ENCODE results near the gene RGS9.

RGS9 gene

DNA sequence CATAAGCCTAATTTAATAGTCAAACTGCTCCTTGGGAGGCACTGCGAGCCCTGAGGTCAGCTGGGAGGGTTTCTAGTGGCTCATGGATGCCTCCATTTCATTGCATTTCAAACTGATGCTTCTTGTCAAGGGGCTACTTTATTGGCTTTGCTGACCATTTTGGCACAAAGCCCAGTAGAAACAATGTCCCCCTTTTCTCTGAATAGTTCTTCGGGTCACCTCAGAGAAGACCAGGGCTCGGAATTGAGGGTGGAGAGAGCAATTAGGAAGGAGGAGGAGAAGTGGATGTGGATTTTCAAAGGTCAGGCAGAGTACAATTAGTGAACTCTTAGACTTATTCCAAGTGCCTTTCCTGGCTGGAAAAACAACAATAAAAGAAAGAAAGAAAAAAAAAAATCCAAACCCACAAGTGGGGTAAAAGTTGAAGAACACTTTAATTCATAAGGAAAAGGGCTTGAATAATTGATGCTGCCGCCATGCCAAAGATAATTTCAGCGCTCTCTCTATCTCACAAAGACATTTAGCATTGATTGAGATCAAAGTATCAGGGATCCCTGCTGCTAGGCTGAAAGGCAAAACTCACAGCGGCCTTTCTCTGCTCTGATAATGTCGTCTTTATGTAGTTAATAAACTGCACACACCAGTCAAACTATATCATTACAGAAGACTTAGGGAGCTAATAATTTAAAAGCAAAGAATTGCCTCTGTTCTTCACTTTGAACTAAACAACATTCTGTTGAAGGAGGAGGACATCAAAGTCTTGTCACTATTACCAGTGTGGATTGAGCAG, 122.7 kb downstream of the RGS9 start:
- no peak for DNase-seq
- Mint-ChIP-seq H3K4me3 (no peak overlapping the region), H3K27ac (no peak overlapping the region), H3K27me3 (peaks cover 26 to 28% of the 10 kb centered on the region in 2 donors), H3K36me3 (ENCODE audit: insufficient read depth) (no peaks in the 10 kb centered on the region), H3K4me1 (ENCODE audit: low read depth in 2 of 2) (peaks cover 4 to 10% of the 10 kb centered on the region in 2 donors), H3K9me3 (peaks cover 0 to 6% of the 10 kb centered on the region in 2 donors)
- ATAC-seq (replicated peaks), result no peak

DNA sequence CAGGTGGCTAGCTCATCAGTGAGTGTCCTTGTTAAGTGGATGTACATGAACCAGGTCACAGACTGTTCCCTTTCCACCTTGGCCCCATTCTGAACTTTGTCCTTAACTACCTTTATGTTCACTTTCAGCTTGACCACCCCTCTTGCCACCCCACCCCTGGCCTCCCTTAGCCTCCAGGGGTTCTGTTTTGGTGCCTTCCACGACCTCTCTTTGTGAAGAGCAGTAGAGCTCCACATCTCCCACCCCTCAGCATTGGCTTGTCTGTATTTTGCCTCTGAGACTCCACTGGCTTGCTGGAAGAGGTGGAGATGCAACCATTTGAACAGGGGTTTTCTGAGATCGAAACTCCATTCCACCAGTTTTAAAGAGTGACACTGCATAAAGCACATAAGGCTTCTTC, 123.5 kb downstream of the RGS9 start:
- DNase-seq, result no peak
- Mint-ChIP-seq H3K27ac (no peak overlapping the region), H3K4me3 (no peak overlapping the region), H3K4me1 (ENCODE audit: low read depth in 2 of 2) (peaks cover 6 to 14% of the 10 kb centered on the region in 2 donors), H3K27me3 (peaks cover 26 to 28% of the 10 kb centered on the region in 2 donors), H3K9me3 (peaks cover 0 to 6% of the 10 kb centered on the region in 2 donors), H3K36me3 (ENCODE audit: insufficient read depth) (no peaks in the 10 kb centered on the region)
- ATAC-seq (replicated peaks), result no peak

DNA sequence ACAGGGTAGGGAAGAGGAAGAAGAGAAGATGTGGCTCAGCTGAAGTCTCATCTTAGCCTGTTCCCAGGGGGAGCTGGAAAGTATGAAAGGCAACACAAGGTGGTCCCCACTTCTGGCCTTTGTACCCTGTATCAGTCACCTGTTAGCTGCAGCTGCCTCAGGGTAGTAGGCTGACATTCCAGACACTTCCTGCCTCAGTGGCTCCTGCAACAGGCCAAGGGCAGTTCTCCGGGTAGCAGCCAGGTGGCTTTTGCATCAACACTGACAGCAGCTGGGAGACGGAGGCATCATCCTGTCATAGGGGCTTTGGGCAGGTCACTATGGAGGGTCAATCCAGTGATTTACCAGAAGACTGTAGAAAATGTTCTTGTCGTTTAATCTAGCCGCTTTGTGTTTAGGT, 124.0 kb downstream of the RGS9 start:
- Mint-ChIP-seq H3K4me3 (no peak overlapping the region), H3K27me3 (peaks cover 25 to 27% of the 10 kb centered on the region in 2 donors), H3K27ac (no peak overlapping the region), H3K4me1 (ENCODE audit: low read depth in 2 of 2) (peaks cover 8 to 17% of the 10 kb centered on the region in 2 donors), H3K36me3 (ENCODE audit: insufficient read depth) (no peaks in the 10 kb centered on the region), H3K9me3 (peaks cover 0 to 4% of the 10 kb centered on the region in 2 donors)
- DNase-seq, result no peak
- ATAC-seq (replicated peaks), result no peak

DNA sequence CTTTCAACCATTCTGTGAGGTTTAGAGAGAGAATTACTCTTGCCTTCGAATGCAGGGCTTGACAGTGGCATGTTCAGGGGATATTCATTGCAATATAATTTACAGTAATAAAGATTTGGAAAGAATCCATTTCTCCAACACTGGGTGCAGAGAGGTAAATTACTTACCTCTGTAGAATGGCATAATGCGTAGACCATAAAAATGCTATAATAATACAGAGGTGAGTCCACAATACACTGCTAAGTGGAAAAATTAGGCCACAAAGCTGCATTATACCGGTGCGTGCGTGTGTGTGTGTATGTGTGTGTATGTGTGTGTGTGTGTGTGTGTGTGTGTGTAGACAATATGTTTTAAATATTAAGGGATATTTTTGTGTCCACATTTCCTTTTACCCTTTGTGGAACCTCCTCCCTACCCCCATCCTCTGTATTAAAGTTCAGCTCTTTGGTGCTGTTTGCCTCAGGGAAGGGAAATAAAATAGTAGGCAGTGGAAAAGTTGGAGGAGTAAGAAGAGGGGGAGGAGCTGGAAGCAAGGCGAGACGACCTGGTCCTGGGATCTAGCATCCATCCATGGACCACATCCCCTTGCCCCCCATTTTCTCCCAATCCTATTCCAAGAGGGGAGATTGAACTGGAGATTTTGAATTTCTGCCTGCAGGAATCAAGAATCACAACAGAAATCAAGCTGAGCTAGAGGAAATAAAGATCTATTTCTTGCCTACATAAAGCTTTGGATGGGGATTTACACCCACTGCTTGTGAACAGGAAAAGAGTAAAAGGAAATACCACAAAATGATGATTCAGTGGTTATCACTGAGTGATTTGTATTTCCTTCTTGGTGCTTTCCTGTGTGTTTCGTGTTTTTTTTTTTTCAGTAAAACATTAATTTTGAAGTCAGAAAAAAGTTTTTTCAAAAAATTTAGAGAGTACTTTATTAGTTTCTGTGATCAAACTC, 124.8 kb downstream of the RGS9 start:
- Mint-ChIP-seq H3K4me3 (no peak overlapping the region), H3K36me3 (ENCODE audit: insufficient read depth) (no peaks in the 10 kb centered on the region), H3K27ac (peak overlapping the region in 1 of 2 donors; percentile 26), H3K27me3 (peaks cover 20 to 21% of the 10 kb centered on the region in 2 donors), H3K4me1 (ENCODE audit: low read depth in 2 of 2) (peaks cover 8 to 17% of the 10 kb centered on the region in 2 donors), H3K9me3 (no peaks in the 10 kb centered on the region)
- DNase-seq, result no peak
- ATAC-seq (replicated peaks), result peak; percentile 61

DNA sequence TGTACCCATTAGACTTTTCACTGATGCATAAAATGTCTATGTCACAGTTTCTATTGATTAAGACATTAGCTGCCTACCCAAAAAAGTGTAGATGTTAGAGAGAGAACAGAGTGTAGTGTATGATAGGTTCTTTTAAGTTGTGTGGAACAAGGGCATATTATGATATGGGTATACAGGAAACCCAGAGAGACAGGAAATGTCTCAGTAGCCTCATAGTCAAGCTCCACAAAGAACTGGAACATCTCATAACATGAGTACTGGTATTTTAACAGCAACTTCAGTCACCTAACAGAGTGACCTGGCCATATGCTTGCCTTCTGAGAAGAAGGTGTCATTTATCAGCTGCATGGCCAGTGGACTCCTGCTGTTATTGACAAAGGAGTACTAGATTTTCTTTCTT, 128.1 kb downstream of the RGS9 start:
- Mint-ChIP-seq H3K36me3 (ENCODE audit: insufficient read depth) (no peaks in the 10 kb centered on the region), H3K4me3 (no peak overlapping the region), H3K9me3 (no peaks in the 10 kb centered on the region), H3K4me1 (ENCODE audit: low read depth in 2 of 2) (peaks cover 8 to 17% of the 10 kb centered on the region in 2 donors), H3K27ac (no peak overlapping the region), H3K27me3 (peaks cover 0 to 4% of the 10 kb centered on the region in 2 donors)
- DNase-seq (no peak), ATAC-seq (replicated peaks) (no peak)

DNA sequence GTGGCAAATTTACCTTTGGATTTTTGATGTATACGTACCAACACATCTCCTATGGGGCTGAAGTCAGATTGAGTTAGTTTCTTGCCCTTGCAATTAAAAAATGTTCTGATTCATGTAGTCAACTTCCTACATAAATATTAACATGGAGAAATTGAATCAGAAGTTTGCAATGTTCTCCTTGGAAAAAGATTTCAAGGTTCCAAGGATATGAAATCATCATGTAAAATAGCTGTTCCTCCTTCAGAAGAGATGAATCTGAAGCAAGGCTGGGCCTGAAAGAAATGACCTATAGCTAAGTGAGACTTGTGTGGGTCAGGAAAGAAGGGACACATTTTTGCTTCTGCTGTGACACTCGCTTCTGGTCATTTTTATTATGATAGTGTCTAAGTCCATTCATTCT, 131.7 kb downstream of the RGS9 start:
- Mint-ChIP-seq H3K27ac (no peak overlapping the region), H3K36me3 (ENCODE audit: insufficient read depth) (no peaks in the 10 kb centered on the region), H3K9me3 (no peaks in the 10 kb centered on the region), H3K27me3 (peaks cover 5 to 10% of the 10 kb centered on the region in 2 donors), H3K4me3 (no peak overlapping the region), H3K4me1 (ENCODE audit: low read depth in 2 of 2) (peaks cover 4 to 7% of the 10 kb centered on the region in 2 donors)
- no peak for ATAC-seq (replicated peaks)
- DNase-seq, result no peak

DNA sequence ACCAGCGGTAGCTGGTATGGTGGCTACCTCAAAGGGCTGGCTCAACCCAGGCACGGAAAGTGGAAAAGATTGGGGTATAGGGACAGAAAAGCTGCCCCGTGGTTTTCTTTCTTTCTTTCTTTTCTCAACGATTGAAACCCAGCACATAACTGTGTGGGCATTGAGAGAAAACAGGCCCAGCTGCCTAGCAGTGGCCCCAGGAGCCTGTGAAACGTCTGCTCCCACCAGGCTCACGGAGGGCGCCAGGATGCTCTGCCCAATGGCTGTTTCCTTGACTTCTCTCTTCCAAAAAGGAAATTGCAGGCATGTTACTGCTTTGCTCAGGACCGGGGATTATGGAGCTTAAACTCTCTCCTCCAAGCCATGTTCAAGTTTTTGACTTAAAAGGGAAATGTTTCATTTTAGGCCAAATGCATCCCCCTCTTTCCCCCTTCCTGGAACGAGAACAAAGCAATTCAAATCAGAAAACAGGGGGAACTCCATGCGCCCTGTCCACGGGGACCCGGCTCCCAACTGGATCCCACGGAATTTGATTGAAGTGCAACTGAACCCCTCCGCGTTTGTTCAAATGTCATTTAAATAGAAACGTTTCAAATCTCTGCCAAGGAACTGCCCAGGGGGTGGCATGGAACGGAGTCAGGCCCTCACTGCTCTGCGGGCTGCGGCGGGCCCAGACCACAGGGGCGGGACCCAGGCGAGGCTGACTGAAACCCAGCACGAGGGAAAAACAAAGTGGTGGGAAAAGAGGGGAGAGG, 133.5 kb downstream of the RGS9 start:
- no peak for DNase-seq
- Mint-ChIP-seq H3K27me3 (peaks cover 10 to 14% of the 10 kb centered on the region in 2 donors), H3K27ac (no peak overlapping the region), H3K4me3 (no peak overlapping the region), H3K36me3 (ENCODE audit: insufficient read depth) (no peaks in the 10 kb centered on the region), H3K9me3 (no peaks in the 10 kb centered on the region), H3K4me1 (ENCODE audit: low read depth in 2 of 2) (peaks cover 2 to 3% of the 10 kb centered on the region in 2 donors)
- ATAC-seq (replicated peaks), result no peak

DNA sequence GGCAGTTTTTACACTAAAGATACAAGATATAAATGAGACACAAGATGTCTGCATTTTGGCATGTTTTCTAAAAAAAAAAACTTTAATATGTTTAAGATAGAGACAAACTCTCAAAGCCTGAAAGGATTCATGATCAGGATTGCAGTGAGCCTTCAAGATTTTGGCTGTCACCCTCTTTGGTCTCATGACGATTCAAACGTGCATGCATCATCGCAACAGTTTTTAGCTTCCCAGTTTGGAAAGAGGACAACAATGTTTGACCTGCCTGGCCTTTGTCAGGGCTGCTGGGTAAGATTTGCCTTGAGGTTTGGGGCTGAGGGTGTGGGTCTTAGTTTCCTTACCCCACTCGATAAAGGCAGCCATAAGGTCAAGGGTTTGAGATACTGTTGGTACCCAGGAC, 134.1 kb downstream of the RGS9 start:
- Mint-ChIP-seq H3K27me3 (peaks cover 10 to 14% of the 10 kb centered on the region in 2 donors), H3K4me3 (no peak overlapping the region), H3K27ac (no peak overlapping the region), H3K36me3 (ENCODE audit: insufficient read depth) (no peaks in the 10 kb centered on the region), H3K9me3 (no peaks in the 10 kb centered on the region), H3K4me1 (ENCODE audit: low read depth in 2 of 2) (no peaks in the 10 kb centered on the region)
- ATAC-seq (replicated peaks) (no peak), DNase-seq (no peak)

All from effector memory CD8-positive, alpha-beta T cell (primary cell).